IMR-90 (cell line): ENCODE results near the gene GLCCI1. TPM values are rescaled to one million over a fixed set of nuclear protein-coding genes. Genes with fewer than 3 reads are reported as not detected.

Experiments
- ATAC-seq: fragments of 200-7000 bp; cut with Tn5 transposase; 2 replicates; pipeline ENCODE4 v1.9.1; 2020; ENCODE audit warnings: low read depth, mild to moderate bottlenecking, moderate library complexity
- BruUV-seq: library from RNA; stranded (reverse); fragments of 400-500 nt; replicated peaks from 2 replicates; lab custom pipeline; 2021; lab: Mats Ljungman, UMichigan
- CTCF ChIA-PET: fragments of 300-600 bp; formaldehyde crosslinking; extraction: SDS; loops from one replicate; lab custom pipeline; 2021; ENCODE audit warnings: antibody characterized with exemption; lab: Yijun Ruan, JAX
- POLR2A ChIA-PET: fragments of 300-600 bp; sonication (Branson Sonifier 250); formaldehyde crosslinking; loops from one replicate; lab custom pipeline; 2022; ENCODE audit warnings: antibody characterized with exemption; ENCODE audit not compliant: unreplicated experiment; lab: Charles Lee
- DNase-seq: peaks from one replicate; pipeline ENCODE4 v3.0.0; 2013
- H2AFZ ChIP-seq: replicated peaks from 2 replicates; pipeline ENCODE3; 2013; ENCODE audit warnings: low read length, mild to moderate bottlenecking; ENCODE audit not compliant: poor library complexity
- H2AK5ac ChIP-seq: 2 replicates; pipeline ENCODE4 v1.6.1; 2013; ENCODE audit warnings: low read depth, low read length, inconsistent platforms
- H2AK9ac ChIP-seq: replicated peaks from 2 replicates; pipeline ENCODE3; 2013; ENCODE audit warnings: mild to moderate bottlenecking, low read depth, low read length, moderate library complexity; ENCODE audit not compliant: poor library complexity
- H2BK120ac ChIP-seq: 2 replicates; pipeline ENCODE4 v1.6.1; 2013; ENCODE audit warnings: low read depth, low read length, inconsistent platforms
- H2BK15ac ChIP-seq: 3 replicates; pipeline ENCODE4 v1.6.1; 2013; ENCODE audit warnings: low read depth, low read length, inconsistent platforms
- H2BK20ac ChIP-seq: 2 replicates; pipeline ENCODE4 v1.6.1; 2013; ENCODE audit warnings: low read depth, mild to moderate bottlenecking, inconsistent platforms, low read length, moderate library complexity
- H2BK5ac ChIP-seq: 2 replicates; pipeline ENCODE4 v1.6.1; 2013; ENCODE audit warnings: mild to moderate bottlenecking, low read depth, low read length, inconsistent platforms; ENCODE audit not compliant: poor library complexity, severe bottlenecking
- H3K14ac ChIP-seq: replicated peaks from 2 replicates; pipeline ENCODE4 v1.6.1; 2013; ENCODE audit warnings: low read depth, low read length, inconsistent platforms
- H3K18ac ChIP-seq: 2 replicates; pipeline ENCODE4 v1.6.1; 2013; ENCODE audit warnings: low read depth, low read length, control low read depth
- H3K23ac ChIP-seq: 2 replicates; pipeline ENCODE4 v1.6.1; 2013; ENCODE audit warnings: low read depth, low read length, inconsistent platforms
- H3K27ac ChIP-seq: 2 replicates; pipeline ENCODE4 v1.5.1; 2013; ENCODE audit warnings: mild to moderate bottlenecking, control low read depth, low read length; ENCODE audit not compliant: insufficient read depth
- H3K27me3 ChIP-seq: 2 replicates; pipeline ENCODE4 v1.6.1; 2013; ENCODE audit warnings: low read length; ENCODE audit not compliant: control insufficient read depth, insufficient read depth
- H3K36me3 ChIP-seq: 2 replicates; pipeline ENCODE4 v1.6.1; 2013; ENCODE audit warnings: low read length, mixed read lengths; ENCODE audit not compliant: control insufficient read depth, insufficient read depth
- H3K4ac ChIP-seq: 2 replicates; pipeline ENCODE4 v1.6.1; 2013; ENCODE audit warnings: low read depth, low read length, inconsistent platforms
- H3K4me1 ChIP-seq: 2 replicates; pipeline ENCODE4 v1.6.1; 2013; ENCODE audit warnings: low read length, mixed read lengths; ENCODE audit not compliant: control insufficient read depth, insufficient read depth
- H3K4me2 ChIP-seq: 2 replicates; pipeline ENCODE4 v1.6.1; 2013; ENCODE audit warnings: low read depth, mild to moderate bottlenecking, control low read depth, low read length, moderate library complexity
- H3K4me3 ChIP-seq: 2 replicates; pipeline ENCODE4 v1.5.1; 2013; ENCODE audit warnings: low read depth, mild to moderate bottlenecking, control low read depth, low read length, moderate library complexity; ENCODE audit not compliant: insufficient read depth
- H3K56ac ChIP-seq: 2 replicates; pipeline ENCODE4 v1.6.1; 2013; ENCODE audit warnings: low read length, inconsistent platforms; ENCODE audit not compliant: insufficient read depth; ENCODE audit errors: extremely low read depth
- H3K79me1 ChIP-seq, 2 experiments: 2 replicates each; pipeline ENCODE4 v1.6.1; 2013; ENCODE audit warnings: low read length in 2 of 2, inconsistent platforms in 1 of 2, low read depth in 1 of 2
- H3K9ac ChIP-seq: 2 replicates; pipeline ENCODE4 v1.6.1; 2013; ENCODE audit warnings: low read depth, low read length, control low read depth
- H3K9me1 ChIP-seq: 2 replicates; pipeline ENCODE4 v1.6.1; 2013; ENCODE audit warnings: low read length, inconsistent platforms; ENCODE audit not compliant: insufficient read depth
- H3K9me3 ChIP-seq: 2 replicates; pipeline ENCODE4 v1.6.1; 2013; ENCODE audit warnings: low read length; ENCODE audit not compliant: control insufficient read depth, insufficient read depth
- H4K20me1 ChIP-seq: 2 replicates; pipeline ENCODE4 v1.6.1; 2013; ENCODE audit warnings: low read length, inconsistent platforms; ENCODE audit not compliant: insufficient read depth
- H4K5ac ChIP-seq: 2 replicates; pipeline ENCODE4 v1.6.1; 2013; ENCODE audit warnings: mild to moderate bottlenecking, low read depth, low read length, control low read depth
- H4K8ac ChIP-seq, 2 experiments: 2 replicates each; pipeline ENCODE4 v1.6.1; 2013; ENCODE audit warnings: low read depth in 2 of 2, low read length in 2 of 2, control low read depth in 1 of 2, inconsistent platforms in 1 of 2
- H4K91ac ChIP-seq: 2 replicates; pipeline ENCODE4 v1.6.1; 2013; ENCODE audit warnings: low read depth, low read length, inconsistent platforms; ENCODE audit not compliant: insufficient read depth
- BHLHE40 ChIP-seq: fragments of 150-350 bp; IDR thresholded peaks from 2 replicates; pipeline ENCODE4 v1.6.1; 2016; ENCODE audit warnings: mild to moderate bottlenecking, low read depth, low read length
- CEBPB ChIP-seq: IDR thresholded peaks from 2 replicates; pipeline ENCODE4 v1.6.1; 2012; ENCODE audit warnings: low read depth, low read length, improper control_type of control experiment
- CHD1 ChIP-seq: IDR thresholded peaks from 2 replicates; pipeline ENCODE4 v1.6.1; 2012; ENCODE audit warnings: low read depth, low read length, improper control_type of control experiment
- CTCF ChIP-seq: conservative IDR thresholded peaks from 2 replicates; pipeline ENCODE4 v1.5.1; 2012; ENCODE audit warnings: mild to moderate bottlenecking, low read depth, low read length, improper control_type of control experiment
- ELK1 ChIP-seq: fragments of 150-350 bp; IDR thresholded peaks from 2 replicates; pipeline ENCODE4 v1.6.1; 2016; ENCODE audit warnings: low read depth, mild to moderate bottlenecking, low read length, moderate library complexity, borderline replicate concordance
- FOS ChIP-seq: fragments of 150-350 bp; IDR thresholded peaks from 2 replicates; pipeline ENCODE4 v1.6.1; 2016; ENCODE audit warnings: low read depth, low read length
- MAFK ChIP-seq: IDR thresholded peaks from 2 replicates; pipeline ENCODE4 v1.6.1; 2012; ENCODE audit warnings: low read depth, low read length, improper control_type of control experiment
- MAZ ChIP-seq: IDR thresholded peaks from 2 replicates; pipeline ENCODE4 v1.6.1; 2012; ENCODE audit warnings: low read depth, mild to moderate bottlenecking, low read length, improper control_type of control experiment, moderate library complexity, borderline replicate concordance
- NFE2L2 ChIP-seq: fragments of 150-350 bp; IDR thresholded peaks from 2 replicates; pipeline ENCODE4 v1.6.1; 2016; ENCODE audit warnings: low read depth, mild to moderate bottlenecking, low read length
- POLR2A ChIP-seq: IDR thresholded peaks from 2 replicates; pipeline ENCODE4 v1.6.1; 2012; ENCODE audit warnings: mild to moderate bottlenecking, low read depth, low read length
- RAD21 ChIP-seq: IDR thresholded peaks from 2 replicates; pipeline ENCODE4 v1.6.1; 2012; ENCODE audit warnings: low read length, improper control_type of control experiment
- RFX5 ChIP-seq: IDR thresholded peaks from 2 replicates; pipeline ENCODE4 v1.8.0; 2012; ENCODE audit warnings: low read depth, mild to moderate bottlenecking, low read length, moderate library complexity
- USF2 ChIP-seq: fragments of 150-350 bp; IDR thresholded peaks from 2 replicates; pipeline ENCODE4 v1.6.1; 2017; ENCODE audit warnings: mild to moderate bottlenecking, antibody characterized with exemption, low read length, low read depth
- WGBS, 2 experiments: methylation state at CpG; one replicate each; pipeline versions ENCODE4 v1.1.5 to v1.1.7; 2013; ENCODE audit warnings: missing lambda C conversion rate in 2 of 2; ENCODE audit not compliant: insufficient read length in 1 of 2; ENCODE audit errors: extremely low coverage in 2 of 2; 5-methylcytosine and 5-hydroxymethylcytosine counted together
- dilution Hi-C: fragments of 300-500 bp; cut with HindIII; formaldehyde crosslinking; loops from one replicate; pipeline ENCODE4 v1.14.3; 2018; ENCODE audit warnings: low sequenced_read_pairs; ENCODE audit not compliant: unreplicated experiment
- in situ Hi-C: fragments of 300-500 bp; cut with MboI; formaldehyde crosslinking; loops from 3 replicates; pipeline ENCODE4 v1.14.3; 2019; ENCODE audit warnings: low sequenced_read_pairs, inconsistent platforms, mixed read lengths
- intact Hi-C: fragments of 100-400 bp; cut with micrococcal nuclease; formaldehyde crosslinking; loops from 2 replicates; pipeline ENCODE4 v1.10.0; 2022
- polyA plus RNA-seq, 3 experiments: library from polyadenylated mRNA; depleted of rRNA; stranded (reverse); fragments of >200 nt; gene quantifications; 2 replicates each; pipeline ENCODE4 v1.2.3, GENCODE V29; 2012; ENCODE audit warnings: low replicate concordance in 1 of 3
- total RNA-seq: library from RNA; depleted of rRNA; stranded (reverse); fragments of >200 nt; gene quantifications from 2 replicates; pipeline ENCODE4 v1.2.3, GENCODE V29; 2012

GLCCI1 gene
- total and polyA plus RNA-seq, 2 of the 4 experiments (the other 2 are of a cell fraction): 4.1 to 6.2 TPM

GRCh38 chr7:8018961-8019360 lies 50.4 kb downstream of the GLCCI1 start:
- no CpG with 5 or more reads among the region's 1 CpG for WGBS, 2 experiments
- Histone ChIP-seq H3K56ac (no peak overlapping the region), H2BK15ac (no peak overlapping the region), H3K36me3 (no peaks in the 10 kb centered on the region), H4K91ac (no peak overlapping the region), H4K20me1 (no peaks in the 10 kb centered on the region), H2AFZ (no peak overlapping the region), H2BK5ac (no peak overlapping the region), H2BK120ac (no peak overlapping the region), H2AK5ac (no peak overlapping the region), H3K79me1 (0 out of 4 replicates have a peak, but pooled peaks cover 0 to 4% of the 10 kb centered on the region in 2 experiments), H3K4me3 (no peak overlapping the region), H3K9me3 (no peaks in the 10 kb centered on the region), H3K4ac (no peak overlapping the region), H3K4me1 (no peaks in the 10 kb centered on the region), H3K18ac (no peak overlapping the region), H4K8ac (no peak overlapping the region), H3K9me1 (no peaks in the 10 kb centered on the region), H3K23ac (no peak overlapping the region), H2BK20ac (no peak overlapping the region), H4K5ac (no peak overlapping the region), H3K27ac (no peak overlapping the region), H2AK9ac (no peak overlapping the region), H3K4me2 (no peak overlapping the region), H3K9ac (no peak overlapping the region), H3K14ac (no peak overlapping the region), H3K27me3 (no peaks in the 10 kb centered on the region)
- ChIA-PET POLR2A (no interaction called here), CTCF (no interaction called here)
- intact Hi-C loops (no loop called here), dilution Hi-C loops (no loop called here), in situ Hi-C loops (no loop called here)
- DNase-seq (no peak), ATAC-seq (no peak)
- BruUV-seq: no TSS peak
- TF ChIP-seq CTCF (no peak), USF2 (no peak), FOS (no peak), POLR2A (no peak), RAD21 (no peak), CHD1 (no peak), CEBPB (no peak), NFE2L2 (no peak), ELK1 (no peak), MAZ (no peak), RFX5 (no peak), MAFK (no peak), BHLHE40 (no peak)
